ENCODE results near the gene LMX1B.

LMX1B gene

GRCh38 chr9:126678989-126679388 is 65.3 kb downstream of the LMX1B start:
- ChIA-PET POLR2A (no interaction called here), CTCF (interaction anchor here (2.0 to 5.2 kb wide), 4 partner anchors 11 to 28 kb away, joined by 8 to 32 read pairs (median 12); no protein-coding TSS in a partner anchor)
- no peak for DNase-seq (ENCODE audit: extremely low spot score)
- no peak for TF ChIP-seq CTCF (IDR thresholded peaks at IDR 0.05; ENCODE audit: control extremely low read depth, extremely low read depth, low read depth, missing control alignments)

- ChIA-PET CTCF (interaction anchor here (5.2 kb wide), 1 partner anchor 9 kb away, joined by 32 read pairs; no protein-coding TSS in a partner anchor), POLR2A (no interaction called here)
- DNase-seq (ENCODE audit: extremely low spot score) = no peak
- TF ChIP-seq CTCF (IDR thresholded peaks at IDR 0.05; ENCODE audit: control extremely low read depth, extremely low read depth, low read depth, missing control alignments) = no peak
Observed at GRCh38 chr9:126681336-126681735, 67.6 kb downstream of the LMX1B start.

- POLR2A ChIA-PET = no interaction called here
- CTCF ChIA-PET = no interaction called here
Observed at GRCh38 chr9:126682113-126682810, 68.5 kb downstream of the LMX1B start.

GRCh38 chr9:126682928-126683697 is 69.4 kb downstream of the LMX1B start:
- TF ChIP-seq CTCF (IDR thresholded peaks at IDR 0.05; ENCODE audit: control extremely low read depth, extremely low read depth, low read depth, missing control alignments) = no peak
- ChIA-PET CTCF (no interaction called here), POLR2A (no interaction called here)
- no peak for DNase-seq (ENCODE audit: extremely low spot score)

More at GRCh38 chr9:126682113-126682810, 68.5 kb downstream of the LMX1B start:
- no peak for TF ChIP-seq CTCF (IDR thresholded peaks at IDR 0.05; ENCODE audit: control extremely low read depth, extremely low read depth, low read depth, missing control alignments)
- no peak for DNase-seq (ENCODE audit: extremely low spot score)

GRCh38 chr9:126683698-126684044 is 69.9 kb downstream of the LMX1B start:
- DNase-seq (ENCODE audit: extremely low spot score) = no peak
- no peak for TF ChIP-seq CTCF (IDR thresholded peaks at IDR 0.05; ENCODE audit: control extremely low read depth, extremely low read depth, low read depth, missing control alignments)
- ChIA-PET POLR2A (no interaction called here), CTCF (no interaction called here)

- ChIA-PET CTCF (no interaction called here), POLR2A (no interaction called here)
- no peak for DNase-seq (ENCODE audit: extremely low spot score)
- TF ChIP-seq CTCF (IDR thresholded peaks at IDR 0.05; ENCODE audit: control extremely low read depth, extremely low read depth, low read depth, missing control alignments) = no peak
Observed at GRCh38 chr9:126684345-126684744, 70.6 kb downstream of the LMX1B start.

All from GM10248 (cell line).